T-cell (primary cell): ENCODE results near the gene TMEM247. TPM values are rescaled to one million over a fixed set of nuclear protein-coding genes. Genes with fewer than 3 reads are reported as not detected.

Experiments used
- ATAC-seq, 4 experiments: fragments of 200-7000 bp in 3 of 4; fragments of 150-1000 bp in 1 of 4; cut with Tn5 transposase; replicated peaks in 1 of 4; 1 replicate in 3 of 4; 2 replicates in 1 of 4; pipeline ENCODE4 v1.10.0; 2021; ENCODE audit warnings: moderate library complexity in 3 of 4, mild to moderate bottlenecking in 2 of 4, moderate number of reproducible peaks in 1 of 4
- CTCF ChIA-PET, 2 donors: fragments of 300-600 bp; sonication (Branson Sonifier 250); formaldehyde crosslinking; loops; one replicate each; lab custom pipeline; 2022; ENCODE audit warnings: antibody characterized with exemption in 2 of 2; lab: Charles Lee
- POLR2A ChIA-PET, 2 donors: fragments of 300-600 bp; sonication (Branson Sonifier 250); formaldehyde crosslinking; loops; one replicate each; lab custom pipeline; 2022; ENCODE audit warnings: antibody characterized with exemption in 2 of 2; lab: Charles Lee
- DNase-seq, 35 experiments: peaks; one replicate each; pipeline versions ENCODE4 v3.0.0 to v3.0.0-alpha.2; 2013 to 2023
- H3K27ac ChIP-seq: one replicate; pipeline ENCODE4 v1.5.1; 2013; ENCODE audit warnings: low read length
- H3K27me3 ChIP-seq, 2 experiments: replicated peaks in 1 of 2; 1 replicate in 1 of 2; 2 replicates in 1 of 2; pipeline versions ENCODE4 v1.6.1 to v1.7.0; 2013; ENCODE audit warnings: low read length in 1 of 2, mixed read lengths in 1 of 2; ENCODE audit not compliant: control insufficient read depth in 2 of 2, insufficient read depth in 2 of 2; ENCODE audit errors: extremely low read depth in 1 of 2
- H3K36me3 ChIP-seq, 2 donors: 1 replicate in 1 of 2; 2 replicates in 1 of 2; pipeline versions ENCODE4 v1.6.1 to v1.7.0; 2013; ENCODE audit warnings: low read length in 1 of 2; ENCODE audit not compliant: control insufficient read depth in 2 of 2, insufficient read depth in 1 of 2; ENCODE audit errors: extremely low read depth in 1 of 2
- H3K4me1 ChIP-seq, 2 experiments: 1 replicate in 1 of 2; 2 replicates in 1 of 2; pipeline versions ENCODE4 v1.6.1 to v1.7.0; 2013; ENCODE audit warnings: low read length in 2 of 2, mixed read lengths in 1 of 2; ENCODE audit not compliant: insufficient read depth in 2 of 2, control insufficient read depth in 1 of 2; ENCODE audit errors: extremely low read depth in 1 of 2
- H3K4me3 ChIP-seq, 2 donors: 1 replicate in 1 of 2; 2 replicates in 1 of 2; pipeline versions ENCODE4 v1.5.1 to v1.7.0; 2013; ENCODE audit warnings: mild to moderate bottlenecking in 2 of 2, low read length in 1 of 2, moderate library complexity in 1 of 2; ENCODE audit not compliant: control insufficient read depth in 1 of 2; ENCODE audit errors: extremely low read depth in 1 of 2
- H3K9me3 ChIP-seq: 2 replicates; pipeline ENCODE4 v1.7.0; 2013
- H3K27ac Mint-ChIP-seq, 2 donors: one replicate each; pipeline ENCODE4 v1.8.0; 2020 to 2021; ENCODE audit warnings: mild to moderate bottlenecking in 2 of 2, mixed read lengths in 2 of 2
- H3K27me3 Mint-ChIP-seq, 2 donors: one replicate each; pipeline ENCODE4 v1.8.0; 2021 to 2022; ENCODE audit warnings: mixed read lengths in 2 of 2
- H3K36me3 Mint-ChIP-seq: one replicate; pipeline ENCODE4 v1.8.0; 2021; ENCODE audit warnings: mixed read lengths
- H3K4me1 Mint-ChIP-seq, 3 donors: one replicate each; pipeline ENCODE4 v1.8.0; 2020 to 2022; ENCODE audit warnings: mixed read lengths in 3 of 3, mild to moderate bottlenecking in 1 of 3
- H3K4me3 Mint-ChIP-seq, 3 donors: one replicate each; pipeline ENCODE4 v1.8.0; 2020 to 2022; ENCODE audit warnings: mild to moderate bottlenecking in 3 of 3, mixed read lengths in 3 of 3, moderate library complexity in 3 of 3
- H3K9me3 Mint-ChIP-seq, 3 donors: one replicate each; pipeline ENCODE4 v1.8.0; 2020 to 2022; ENCODE audit warnings: mixed read lengths in 3 of 3
- WGBS: methylation state at CpG from one replicate; pipeline ENCODE4 v1.1.5; 2013; ENCODE audit warnings: missing lambda C conversion rate; ENCODE audit not compliant: insufficient coverage; 5-methylcytosine and 5-hydroxymethylcytosine counted together
- total RNA-seq, 35 experiments: library from RNA in 6 of 35; stranded (reverse) in 6 of 35; fragments of 120-200 nt in 1 of 35; gene quantifications; one replicate each; pipeline versions ENCODE4 v1.2.1 to v1.2.4 and lab custom pipeline; 2013 to 2026

Gene TMEM247
- total RNA-seq, 5 donors from 2014 or later (not counting 1 experiment from before 2014, with no cell fraction given): not detected

DNA sequence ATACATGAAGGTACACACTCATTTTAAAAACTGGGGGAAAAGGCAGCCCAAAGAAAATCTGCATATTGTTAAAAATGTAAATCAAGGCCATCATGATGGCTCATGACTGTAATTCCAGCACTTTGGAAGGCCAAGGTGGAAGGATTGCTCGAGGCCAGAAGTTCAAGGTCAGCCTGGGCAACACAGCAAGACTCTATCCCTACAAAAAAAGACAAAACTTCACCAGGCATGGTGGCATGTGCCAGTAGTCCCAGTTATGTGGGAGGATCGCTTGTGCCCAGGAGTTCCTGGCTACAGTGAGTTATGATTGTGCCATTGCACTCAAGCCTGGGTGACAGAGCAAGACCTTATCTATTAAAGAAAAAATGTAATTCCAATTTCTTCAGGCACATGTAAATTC, 34.6 kb upstream of the TMEM247 start:
- H3K36me3 ChIP-seq: no peaks in the 10 kb centered on the region
- H3K4me3 ChIP-seq: no peak overlapping the region
- ChIA-PET POLR2A (no interaction called here), CTCF (interaction anchor here in 1 of 2 donors (0.7 kb wide), 1 partner anchor 203 kb away, joined by 3 read pairs; no protein-coding TSS in a partner anchor)
- WGBS: no CpG with 5 or more reads among the region's 2 CpGs
- peaks cover 11 to 17% (median 12%) of the 10 kb centered on the region in 3 donors for H3K4me1 Mint-ChIP-seq
- DNase-seq: no peak
- H3K27ac Mint-ChIP-seq: no peak overlapping the region
- no peak for ATAC-seq
- peaks cover 3 to 10% of the 10 kb centered on the region in 2 experiments for H3K4me1 ChIP-seq
- peaks cover 0 to 7% of the 10 kb centered on the region in 2 donors for H3K27me3 Mint-ChIP-seq
- no peaks in the 10 kb centered on the region for H3K27me3 ChIP-seq
- no peak overlapping the region for H3K4me3 Mint-ChIP-seq
- peaks cover 3 to 13% (median 10%) of the 10 kb centered on the region in 3 donors for H3K9me3 Mint-ChIP-seq
- no peak overlapping the region for H3K27ac ChIP-seq
- no peaks in the 10 kb centered on the region for H3K9me3 ChIP-seq
- peaks cover 4% of the 10 kb centered on the region for H3K36me3 Mint-ChIP-seq

DNA sequence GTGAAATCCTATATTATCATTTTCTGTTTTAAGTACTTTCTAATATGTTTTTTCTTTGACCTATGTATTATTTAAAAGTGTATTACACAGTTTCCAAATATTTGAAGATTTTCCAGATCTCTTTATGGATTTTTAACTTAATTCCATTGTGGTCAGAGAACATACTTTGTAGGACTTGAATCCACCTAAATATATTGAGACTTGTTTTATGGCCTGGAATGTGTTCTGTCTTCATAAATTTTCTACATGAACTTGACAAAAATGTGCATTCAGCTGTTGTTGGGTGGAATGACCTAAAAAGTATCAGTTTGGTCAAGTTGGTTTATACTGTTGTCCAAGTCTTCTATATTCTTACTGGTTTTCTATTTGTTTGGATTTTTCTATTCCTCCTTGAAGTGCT, 33.8 kb upstream of the TMEM247 start:
- DNase-seq (no peak), ATAC-seq (no peak)
- peaks cover 3 to 9% (median 4%) of the 10 kb centered on the region in 3 donors for H3K4me1 Mint-ChIP-seq
- H3K4me3 ChIP-seq: no peak overlapping the region
- CTCF ChIA-PET: interaction anchor here in 1 of 2 donors (1.0 kb wide), 1 partner anchor 15 kb away, joined by 3 read pairs; no protein-coding TSS in a partner anchor
- POLR2A ChIA-PET: interaction anchor here in 1 of 2 donors (0.5 kb wide), 1 partner anchor 8 kb away, joined by 3 read pairs; no protein-coding TSS in a partner anchor
- H3K27me3 Mint-ChIP-seq: peaks cover 0 to 7% of the 10 kb centered on the region in 2 donors
- peaks cover 3 to 13% (median 10%) of the 10 kb centered on the region in 3 donors for H3K9me3 Mint-ChIP-seq
- no peak overlapping the region for H3K27ac Mint-ChIP-seq
- H3K36me3 Mint-ChIP-seq: peaks cover 4% of the 10 kb centered on the region
- no peaks in the 10 kb centered on the region for H3K9me3 ChIP-seq
- H3K27ac ChIP-seq: no peak overlapping the region
- no peak overlapping the region for H3K4me3 Mint-ChIP-seq
- peaks cover 0 to 2% of the 10 kb centered on the region in 2 experiments for H3K4me1 ChIP-seq
- H3K36me3 ChIP-seq: no peaks in the 10 kb centered on the region
- peaks cover 0 to 3% of the 10 kb centered on the region in 2 experiments for H3K27me3 ChIP-seq

DNA sequence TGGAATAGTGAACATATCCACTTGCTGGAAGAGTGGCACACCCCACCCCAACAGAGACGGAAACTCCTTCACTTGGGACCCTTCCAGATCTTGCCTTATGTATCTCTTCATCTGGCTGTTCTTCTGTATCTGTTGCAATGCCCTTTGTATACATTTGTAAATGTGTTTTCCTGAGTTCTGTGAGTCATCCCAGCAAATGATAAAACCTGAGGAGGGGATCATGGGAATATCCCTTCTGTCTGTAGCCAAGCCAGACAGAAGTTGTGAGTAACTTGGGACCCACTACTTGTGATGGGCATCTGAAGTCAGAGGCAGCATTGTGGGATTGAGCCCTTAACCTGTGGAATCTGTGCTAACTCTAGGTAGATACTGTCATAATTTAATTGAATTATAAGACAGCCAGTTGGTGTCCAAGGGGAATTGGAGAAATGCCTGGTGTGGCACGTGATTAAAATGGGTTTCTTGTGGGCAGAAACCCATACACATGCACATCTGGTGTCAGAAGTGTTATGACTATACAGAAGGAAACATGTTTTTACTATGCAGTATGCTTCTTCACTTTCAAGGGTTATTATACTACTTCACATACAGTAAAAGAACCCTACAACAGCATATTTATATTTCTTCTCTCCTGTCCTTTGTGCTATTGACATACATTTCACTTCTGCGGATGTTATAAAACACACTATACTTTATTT, 32.3 kb upstream of the TMEM247 start:
- WGBS: no CpG with 5 or more reads among the region's 3 CpGs
- no peaks in the 10 kb centered on the region for H3K4me1 ChIP-seq
- CTCF ChIA-PET: interaction anchor here in 1 of 2 donors (1.0 kb wide), 1 partner anchor 14 kb away, joined by 3 read pairs; no protein-coding TSS in a partner anchor
- Mint-ChIP-seq H3K4me1 (peaks cover 0 to 8% (median 0%) of the 10 kb centered on the region in 3 donors), H3K4me3 (no peak overlapping the region), H3K9me3 (peaks cover 3 to 13% (median 10%) of the 10 kb centered on the region in 3 donors), H3K36me3 (peaks cover 4% of the 10 kb centered on the region), H3K27ac (no peak overlapping the region), H3K27me3 (peaks cover 0 to 7% of the 10 kb centered on the region in 2 donors)
- ATAC-seq (no peak), DNase-seq (no peak)
- POLR2A ChIA-PET: no interaction called here
- no peak overlapping the region for H3K4me3 ChIP-seq
- peaks cover 0 to 3% of the 10 kb centered on the region in 2 experiments for H3K27me3 ChIP-seq
- no peak overlapping the region for H3K27ac ChIP-seq
- H3K9me3 ChIP-seq: no peaks in the 10 kb centered on the region
- H3K36me3 ChIP-seq: no peaks in the 10 kb centered on the region

DNA sequence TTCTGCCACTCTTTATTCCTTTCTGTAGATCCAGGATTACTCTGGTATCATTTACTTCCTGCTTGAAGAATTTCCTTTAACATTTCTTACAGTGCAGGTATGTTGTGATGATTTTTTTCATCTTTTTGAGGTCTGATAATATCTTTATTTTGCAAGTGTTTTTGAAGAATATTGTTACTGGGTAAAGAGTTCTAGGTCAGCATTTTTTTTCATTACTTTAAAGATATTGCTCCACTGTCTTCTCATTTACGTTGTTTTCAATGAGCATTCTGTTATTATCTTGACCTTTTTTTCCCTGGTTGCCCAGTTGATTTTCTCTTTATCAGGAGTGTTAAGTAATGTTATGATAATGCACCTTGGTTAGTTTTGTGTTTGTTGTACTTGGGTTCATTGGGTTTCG, 31.7 kb upstream of the TMEM247 start:
- H3K4me3 Mint-ChIP-seq: no peak overlapping the region
- H3K9me3 ChIP-seq: no peaks in the 10 kb centered on the region
- DNase-seq: no peak
- H3K4me1 Mint-ChIP-seq: peaks cover 0 to 8% (median 0%) of the 10 kb centered on the region in 3 donors
- peaks cover 0 to 7% of the 10 kb centered on the region in 2 donors for H3K27me3 Mint-ChIP-seq
- WGBS: no CpG with 5 or more reads among the region's 2 CpGs
- H3K36me3 Mint-ChIP-seq: peaks cover 4% of the 10 kb centered on the region
- CTCF ChIA-PET: no interaction called here
- POLR2A ChIA-PET: no interaction called here
- H3K4me3 ChIP-seq: no peak overlapping the region
- no peak for ATAC-seq
- H3K27me3 ChIP-seq: peaks cover 0 to 3% of the 10 kb centered on the region in 2 experiments
- peaks cover 3 to 13% (median 10%) of the 10 kb centered on the region in 3 donors for H3K9me3 Mint-ChIP-seq
- H3K4me1 ChIP-seq: no peaks in the 10 kb centered on the region
- H3K27ac ChIP-seq: no peak overlapping the region
- H3K36me3 ChIP-seq: no peaks in the 10 kb centered on the region
- no peak overlapping the region for H3K27ac Mint-ChIP-seq

DNA sequence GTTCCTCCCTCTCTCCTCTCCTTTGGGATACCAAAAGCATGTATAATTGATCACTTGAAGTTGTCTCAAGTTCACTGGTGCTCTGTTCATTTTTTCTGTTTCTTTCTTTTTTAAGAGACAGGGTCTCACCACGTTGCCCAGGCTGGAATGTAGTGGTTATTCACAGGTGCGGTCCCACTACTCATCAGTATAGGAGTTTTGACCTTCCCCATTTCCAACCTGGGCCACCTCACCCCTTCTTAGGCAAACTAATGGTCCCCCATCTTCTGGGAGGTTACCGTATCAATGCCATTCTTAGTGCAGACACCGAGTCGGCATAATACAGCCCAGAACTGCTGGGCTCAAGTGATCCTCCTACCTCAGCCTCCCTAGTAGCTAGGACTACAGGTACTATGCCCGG, 31.3 kb upstream of the TMEM247 start:
- Mint-ChIP-seq H3K27me3 (peaks cover 0 to 7% of the 10 kb centered on the region in 2 donors), H3K9me3 (peaks cover 3 to 13% (median 10%) of the 10 kb centered on the region in 3 donors), H3K4me3 (no peak overlapping the region), H3K36me3 (peaks cover 4% of the 10 kb centered on the region), H3K4me1 (peaks cover 0 to 5% (median 0%) of the 10 kb centered on the region in 3 donors), H3K27ac (no peak overlapping the region)
- Histone ChIP-seq H3K9me3 (no peaks in the 10 kb centered on the region), H3K27me3 (peaks cover 0 to 3% of the 10 kb centered on the region in 2 experiments), H3K4me3 (no peak overlapping the region), H3K4me1 (no peaks in the 10 kb centered on the region), H3K36me3 (no peaks in the 10 kb centered on the region), H3K27ac (no peak overlapping the region)
- WGBS: 93% methylated on average over 4 of the region's 6 CpGs
- ChIA-PET CTCF (no interaction called here), POLR2A (no interaction called here)
- DNase-seq: no peak
- ATAC-seq: no peak

DNA sequence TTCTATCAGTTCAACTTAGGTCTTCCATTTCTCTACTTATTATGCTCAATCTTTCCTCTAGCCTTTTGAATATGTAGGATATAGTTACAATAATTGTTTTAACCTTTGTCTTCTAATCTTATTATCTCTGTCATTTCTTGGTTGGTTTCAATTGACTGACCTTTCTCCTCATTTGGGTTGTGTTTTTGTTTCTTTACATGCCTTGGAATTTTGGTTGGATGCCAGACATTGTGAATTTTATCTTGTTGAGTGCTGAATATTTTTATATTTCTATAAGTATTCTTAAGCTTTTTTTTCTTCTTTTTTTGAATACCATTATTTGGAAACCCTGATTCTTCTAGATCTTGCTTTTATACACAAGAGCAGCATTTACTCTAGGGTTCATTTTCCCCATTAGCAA, 30.7 kb upstream of the TMEM247 start:
- H3K27ac Mint-ChIP-seq: no peak overlapping the region
- H3K36me3 ChIP-seq: no peaks in the 10 kb centered on the region
- DNase-seq: no peak
- no peak for ATAC-seq
- H3K4me1 ChIP-seq: no peaks in the 10 kb centered on the region
- CTCF ChIA-PET: no interaction called here
- peaks cover 4% of the 10 kb centered on the region for H3K36me3 Mint-ChIP-seq
- H3K27ac ChIP-seq: no peak overlapping the region
- peaks cover 0 to 3% of the 10 kb centered on the region in 2 experiments for H3K27me3 ChIP-seq
- no peak overlapping the region for H3K4me3 Mint-ChIP-seq
- POLR2A ChIA-PET: no interaction called here
- peaks cover 3 to 13% (median 10%) of the 10 kb centered on the region in 3 donors for H3K9me3 Mint-ChIP-seq
- no peaks in the 10 kb centered on the region for H3K4me1 Mint-ChIP-seq
- no peaks in the 10 kb centered on the region for H3K9me3 ChIP-seq
- peaks cover 0 to 7% of the 10 kb centered on the region in 2 donors for H3K27me3 Mint-ChIP-seq
- H3K4me3 ChIP-seq: no peak overlapping the region
